Heart left ventricle (tissue), 13 donors: ENCODE results near the gene NPHP1.
"Not testable (repeated sequence)": the region's sequence is repeated elsewhere in the genome, so short reads cannot be mapped to it uniquely, and the experiment has no call there.

Experiments used
- CTCF ChIP-seq, 12 donors: fragments of 200-600 bp; sonication (generic) in 4 of 12; IDR thresholded peaks; one replicate each; pipeline versions ENCODE4 v1.5.0 to v1.8.0; 2018 to 2022; ENCODE audit warnings: antibody characterized with exemption in 12 of 12, mild to moderate bottlenecking in 5 of 12
- POLR2A ChIP-seq, 2 donors: fragments of 450-650 bp; IDR thresholded peaks; one replicate each; pipeline ENCODE4 v1.6.1; 2017; ENCODE audit warnings: antibody characterized with exemption in 2 of 2, mild to moderate bottlenecking in 2 of 2, moderate library complexity in 2 of 2
- donor health status: ischemic (EF 13 %, LVEDD 7.1; RV severe dilation, severe dysfunction).
- donor health status: DM: no; HTN: yes; CAD: no.
- donor health status: DM: no; HTN: no; CAD: no.
- donor health status: ischemic (EF 25% LVEDD 6.9; RV normal size, moderate dysfunction).
- donor health status: ischemic (EF 25% LVEDD 5.7; RV mildly dilated, moderate dysfunction).
- donor health status: ischemic (EF 35%, LVEDD 5.7; RV mildly dilated, moderate dysfunction).
- donor health status: nonischemic (EF 11% LVEDD 7.7; RV severe dilation, severe dysfunction).
- donor health status: DM: yes; HTN: yes; CAD: no.
- donor health status: PGD.
- donor health status: ischemic (EF 29% LVEDD 5.4; RV normal size, mild dysfunction).
- donor health status: nonischemic (EF 23%, LVEDD 6.1; RV moderate dilation, normal function).

- not testable (repeated sequence) for TF ChIP-seq CTCF, POLR2A (IDR thresholded peaks at IDR 0.05)
Measured at GRCh38 chr2:110229886-110230285, 25.1 kb upstream of the NPHP1 start.
